B cell (primary cell): ENCODE data around the gene MNAT1.

ENCODE experiments used
- EZH2 ChIP-seq: IDR thresholded peaks from 2 replicates; pipeline ENCODE4 v1.6.1; 2012; ENCODE audit warnings: borderline replicate concordance, low read depth, mild to moderate bottlenecking, moderate library complexity, low read length; ENCODE audit not compliant: insufficient read depth, poor library complexity, severe bottlenecking
- TF ChIP-seq, protein P1 (sequence below): fragments of 200-600 bp; IDR thresholded peaks from one replicate; pipeline ENCODE4 v1.8.0; 2022; ENCODE audit warnings: antibody characterized with exemption, mild to moderate bottlenecking

- TF ChIP-seq, protein P1, sequence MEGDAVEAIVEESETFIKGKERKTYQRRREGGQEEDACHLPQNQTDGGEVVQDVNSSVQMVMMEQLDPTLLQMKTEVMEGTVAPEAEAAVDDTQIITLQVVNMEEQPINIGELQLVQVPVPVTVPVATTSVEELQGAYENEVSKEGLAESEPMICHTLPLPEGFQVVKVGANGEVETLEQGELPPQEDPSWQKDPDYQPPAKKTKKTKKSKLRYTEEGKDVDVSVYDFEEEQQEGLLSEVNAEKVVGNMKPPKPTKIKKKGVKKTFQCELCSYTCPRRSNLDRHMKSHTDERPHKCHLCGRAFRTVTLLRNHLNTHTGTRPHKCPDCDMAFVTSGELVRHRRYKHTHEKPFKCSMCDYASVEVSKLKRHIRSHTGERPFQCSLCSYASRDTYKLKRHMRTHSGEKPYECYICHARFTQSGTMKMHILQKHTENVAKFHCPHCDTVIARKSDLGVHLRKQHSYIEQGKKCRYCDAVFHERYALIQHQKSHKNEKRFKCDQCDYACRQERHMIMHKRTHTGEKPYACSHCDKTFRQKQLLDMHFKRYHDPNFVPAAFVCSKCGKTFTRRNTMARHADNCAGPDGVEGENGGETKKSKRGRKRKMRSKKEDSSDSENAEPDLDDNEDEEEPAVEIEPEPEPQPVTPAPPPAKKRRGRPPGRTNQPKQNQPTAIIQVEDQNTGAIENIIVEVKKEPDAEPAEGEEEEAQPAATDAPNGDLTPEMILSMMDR: no peak
- TF ChIP-seq EZH2: no peak
These were observed 21.0 kb upstream of the MNAT1 start for GRCh38 chr14:60713513-60713912.
